NCI-H524 treated with DMSO at 0.1 percent for 48 hours (cell line): Measurements from ENCODE around the gene P3H3.
"Not testable (repeated sequence)": the region's sequence is repeated elsewhere in the genome, so short reads cannot be mapped to it uniquely, and the experiment has no call there.

Source experiments
- DNase-seq: peaks from one replicate; lab custom pipeline; 2025; lab: John Stamatoyannopoulos, UW

The P3H3 gene

DNA sequence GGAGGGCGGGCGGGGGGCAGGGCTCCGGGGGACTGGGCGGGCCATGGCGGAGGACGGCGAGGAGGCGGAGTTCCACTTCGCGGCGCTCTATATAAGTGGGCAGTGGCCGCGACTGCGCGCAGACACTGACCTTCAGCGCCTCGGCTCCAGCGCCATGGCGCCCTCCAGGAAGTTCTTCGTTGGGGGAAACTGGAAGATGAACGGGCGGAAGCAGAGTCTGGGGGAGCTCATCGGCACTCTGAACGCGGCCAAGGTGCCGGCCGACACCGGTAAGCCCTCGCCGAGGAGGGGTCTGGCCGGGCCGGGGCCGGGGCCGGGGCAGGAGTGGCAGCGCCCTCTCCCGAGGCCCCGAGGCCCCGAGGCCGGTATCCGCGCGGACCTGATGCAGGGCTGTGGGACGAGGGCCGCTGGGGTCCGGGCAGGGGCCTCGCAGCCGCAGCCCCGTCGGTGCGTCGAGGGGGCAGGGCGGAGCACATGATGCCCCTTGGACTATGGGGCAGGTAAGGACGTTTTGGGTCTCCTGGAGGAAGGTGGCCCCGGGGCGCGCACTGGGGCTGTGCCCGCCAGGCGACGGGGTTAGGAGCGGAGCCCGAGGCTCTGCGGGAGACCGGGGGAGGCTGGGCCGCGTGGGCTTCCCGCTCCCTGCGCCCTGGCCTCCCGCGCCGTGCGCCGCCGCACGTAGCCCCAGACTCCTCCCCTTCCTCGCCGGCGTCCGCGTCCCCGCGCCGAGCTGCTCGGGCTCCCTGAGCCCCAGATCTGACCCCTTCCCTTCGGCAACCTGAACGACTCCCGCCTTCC is 39.4 kb downstream of the P3H3 start, which contains the start of gene TPI1:
TPI1 (plus strand) TSS at position 119 of the 798 bp plus-strand sequence; CDS start at position 155, 36 bp downstream.
- DNase-seq = no peak

DNA sequence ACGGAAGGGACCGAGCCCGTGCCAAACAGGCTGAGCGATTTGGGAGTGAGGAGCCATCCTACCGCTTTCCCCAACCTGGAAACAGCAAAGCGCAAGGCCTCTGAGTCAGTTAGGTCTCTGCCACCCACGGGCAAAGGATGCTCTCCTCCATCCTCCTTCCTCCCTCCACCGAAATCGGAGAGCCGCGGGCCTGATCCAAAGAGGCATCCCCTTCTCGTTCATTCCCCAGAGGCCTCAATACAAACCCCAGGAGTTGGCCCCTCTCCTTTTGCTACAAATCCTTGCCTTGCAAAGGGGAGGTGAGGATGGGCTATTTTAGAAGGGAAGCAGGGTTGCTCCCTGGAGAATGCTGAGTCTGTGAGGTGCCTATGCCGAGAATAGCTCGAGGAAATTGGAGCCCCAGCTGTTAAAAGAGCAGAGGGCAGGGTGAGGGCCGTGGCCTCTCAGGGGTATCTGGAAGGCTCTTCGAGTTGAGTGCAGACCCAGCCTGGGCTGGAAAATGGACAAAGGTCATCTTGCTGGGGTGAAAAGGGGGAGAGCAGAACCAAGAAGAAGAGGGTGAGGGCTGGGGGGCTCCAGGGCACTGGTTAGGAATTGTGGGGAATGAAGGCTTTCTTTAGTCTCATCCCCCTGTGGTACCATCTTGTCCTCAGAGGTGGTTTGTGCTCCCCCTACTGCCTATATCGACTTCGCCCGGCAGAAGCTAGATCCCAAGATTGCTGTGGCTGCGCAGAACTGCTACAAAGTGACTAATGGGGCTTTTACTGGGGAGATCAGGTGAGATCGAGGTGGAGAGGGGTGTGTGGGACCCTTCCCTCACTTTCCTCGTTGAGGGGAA is 40.2 kb downstream of the P3H3 start:
- no peak for DNase-seq

DNA sequence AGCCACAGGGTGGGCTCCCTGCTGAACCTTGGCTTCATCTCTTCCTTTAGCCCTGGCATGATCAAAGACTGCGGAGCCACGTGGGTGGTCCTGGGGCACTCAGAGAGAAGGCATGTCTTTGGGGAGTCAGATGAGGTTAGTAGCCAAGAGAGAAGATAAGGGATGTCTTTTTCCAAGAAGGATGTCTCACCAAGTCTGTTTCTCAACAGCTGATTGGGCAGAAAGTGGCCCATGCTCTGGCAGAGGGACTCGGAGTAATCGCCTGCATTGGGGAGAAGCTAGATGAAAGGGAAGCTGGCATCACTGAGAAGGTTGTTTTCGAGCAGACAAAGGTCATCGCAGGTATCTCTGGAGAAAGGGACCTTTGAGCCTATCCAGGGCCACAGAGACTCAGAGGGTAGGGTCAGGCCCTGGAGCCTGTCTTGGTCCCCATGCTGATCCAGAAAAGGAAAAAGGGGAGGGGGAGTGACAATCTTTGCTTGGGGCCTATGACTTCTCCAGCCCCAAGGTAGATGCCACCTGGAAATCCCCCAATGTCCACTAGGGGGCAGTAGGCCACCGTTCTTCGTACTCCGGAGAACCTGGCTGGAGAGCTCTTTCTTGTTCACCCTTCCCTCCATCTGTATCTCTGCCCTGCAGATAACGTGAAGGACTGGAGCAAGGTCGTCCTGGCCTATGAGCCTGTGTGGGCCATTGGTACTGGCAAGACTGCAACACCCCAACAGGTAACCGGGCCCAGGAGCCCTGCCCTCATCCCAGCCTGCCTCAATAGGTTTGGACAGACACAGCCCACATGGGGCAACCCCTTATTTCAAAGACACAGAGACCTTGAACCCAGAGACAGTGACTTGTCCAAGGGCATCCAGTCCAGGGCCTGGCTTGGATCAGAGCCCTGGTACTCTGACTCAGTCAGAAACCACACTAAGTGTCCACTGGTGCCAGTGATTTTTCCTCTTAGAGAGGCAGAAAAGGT is 41.1 kb downstream of the P3H3 start:
- DNase-seq = peak; percentile 36

DNA sequence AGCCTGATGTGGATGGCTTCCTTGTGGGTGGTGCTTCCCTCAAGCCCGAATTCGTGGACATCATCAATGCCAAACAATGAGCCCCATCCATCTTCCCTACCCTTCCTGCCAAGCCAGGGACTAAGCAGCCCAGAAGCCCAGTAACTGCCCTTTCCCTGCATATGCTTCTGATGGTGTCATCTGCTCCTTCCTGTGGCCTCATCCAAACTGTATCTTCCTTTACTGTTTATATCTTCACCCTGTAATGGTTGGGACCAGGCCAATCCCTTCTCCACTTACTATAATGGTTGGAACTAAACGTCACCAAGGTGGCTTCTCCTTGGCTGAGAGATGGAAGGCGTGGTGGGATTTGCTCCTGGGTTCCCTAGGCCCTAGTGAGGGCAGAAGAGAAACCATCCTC is 42.1 kb downstream of the P3H3 start:
- DNase-seq = not testable (repeated sequence)

DNA sequence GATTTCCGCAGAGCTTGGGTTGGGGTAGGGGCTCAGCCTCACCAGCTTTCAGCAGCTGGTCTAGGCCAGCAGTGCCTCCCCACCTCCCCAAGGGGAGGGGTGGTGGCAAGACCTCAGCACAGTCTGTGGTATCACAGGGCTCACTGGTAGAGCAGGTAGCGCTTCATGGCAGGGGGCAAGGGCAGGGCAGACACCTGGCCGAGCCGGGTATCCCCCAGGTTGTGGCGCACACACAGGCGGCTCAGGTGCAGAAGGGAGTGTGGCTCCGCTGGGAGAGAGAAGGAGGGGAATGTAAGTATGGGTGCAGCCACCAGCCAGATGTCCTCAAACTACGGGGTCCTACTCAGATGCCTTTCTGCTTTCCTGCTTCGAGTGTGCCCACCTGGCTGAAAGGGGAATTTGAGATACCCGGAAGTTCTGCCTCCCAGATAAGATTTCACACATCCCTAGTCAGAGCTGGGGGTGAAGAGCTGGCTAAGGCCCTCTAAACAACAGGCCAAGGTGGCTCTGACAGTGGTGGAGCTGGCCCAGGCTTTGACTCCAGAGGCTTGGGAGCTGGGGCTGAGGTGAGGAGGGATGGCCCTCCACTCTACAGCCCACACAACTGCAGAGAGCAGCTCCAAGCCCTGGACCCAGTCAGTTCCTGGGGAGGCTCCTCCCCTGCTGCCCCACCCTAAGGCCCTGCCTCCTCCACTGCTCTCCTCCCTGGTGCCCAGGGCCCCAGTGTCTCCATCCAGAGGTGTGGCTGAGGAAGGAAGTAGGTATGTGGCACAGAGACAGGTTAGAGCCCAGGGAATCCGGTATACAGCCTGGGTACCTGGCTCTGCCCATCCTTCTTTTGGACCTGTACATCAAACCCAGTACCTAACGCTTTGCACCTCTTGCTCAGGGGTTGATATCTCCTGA is 43.1 kb downstream of the P3H3 start:
- no peak for DNase-seq

DNA sequence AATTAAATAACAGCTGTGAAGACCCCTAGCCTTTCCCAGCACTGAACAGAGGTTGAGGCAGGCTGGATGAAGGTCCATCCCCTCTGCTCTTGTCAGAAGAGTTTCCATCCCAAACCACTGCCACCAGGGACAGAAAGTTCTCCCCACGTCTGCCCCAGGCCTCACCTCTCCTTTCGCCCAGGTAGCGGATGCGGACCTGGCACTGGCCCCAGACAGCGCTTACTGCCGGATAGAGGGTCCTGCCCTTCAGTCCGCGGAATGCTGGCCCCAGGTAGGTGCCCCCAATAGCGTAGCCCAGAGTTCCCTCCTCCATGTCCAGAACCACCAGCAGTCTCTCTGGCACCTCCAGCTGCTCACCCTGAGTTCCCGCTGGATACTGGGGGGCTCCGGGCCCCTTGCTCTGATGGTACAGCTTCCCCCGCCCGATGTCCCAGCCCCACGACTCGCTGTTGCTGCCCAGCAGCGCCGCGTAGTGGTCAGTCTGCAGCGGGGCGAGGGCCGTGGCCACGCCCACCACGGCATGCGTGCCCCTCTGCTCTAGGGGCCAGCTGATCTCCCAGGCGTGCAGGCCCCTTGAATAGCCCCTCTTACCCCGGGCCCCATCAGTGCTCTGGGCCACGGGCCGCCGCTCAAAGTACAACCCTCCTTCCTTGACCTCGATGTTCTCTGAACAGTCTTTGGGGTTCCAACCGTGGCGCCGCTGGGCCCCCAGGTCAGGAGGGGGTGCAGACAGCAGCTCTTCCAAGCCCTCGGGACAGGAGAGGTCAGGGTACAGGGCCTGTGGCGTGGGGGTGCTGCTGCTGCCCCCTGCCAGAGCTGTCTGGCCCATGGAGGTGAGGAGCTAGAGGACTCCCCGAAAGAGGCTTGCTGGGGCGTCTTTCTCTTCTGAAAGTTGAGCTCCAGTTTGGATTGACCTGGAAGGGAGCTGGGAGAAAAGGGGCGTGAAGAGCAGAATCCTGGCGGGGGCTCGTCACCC is 44.2 kb downstream of the P3H3 start:
- DNase-seq = no peak

DNA sequence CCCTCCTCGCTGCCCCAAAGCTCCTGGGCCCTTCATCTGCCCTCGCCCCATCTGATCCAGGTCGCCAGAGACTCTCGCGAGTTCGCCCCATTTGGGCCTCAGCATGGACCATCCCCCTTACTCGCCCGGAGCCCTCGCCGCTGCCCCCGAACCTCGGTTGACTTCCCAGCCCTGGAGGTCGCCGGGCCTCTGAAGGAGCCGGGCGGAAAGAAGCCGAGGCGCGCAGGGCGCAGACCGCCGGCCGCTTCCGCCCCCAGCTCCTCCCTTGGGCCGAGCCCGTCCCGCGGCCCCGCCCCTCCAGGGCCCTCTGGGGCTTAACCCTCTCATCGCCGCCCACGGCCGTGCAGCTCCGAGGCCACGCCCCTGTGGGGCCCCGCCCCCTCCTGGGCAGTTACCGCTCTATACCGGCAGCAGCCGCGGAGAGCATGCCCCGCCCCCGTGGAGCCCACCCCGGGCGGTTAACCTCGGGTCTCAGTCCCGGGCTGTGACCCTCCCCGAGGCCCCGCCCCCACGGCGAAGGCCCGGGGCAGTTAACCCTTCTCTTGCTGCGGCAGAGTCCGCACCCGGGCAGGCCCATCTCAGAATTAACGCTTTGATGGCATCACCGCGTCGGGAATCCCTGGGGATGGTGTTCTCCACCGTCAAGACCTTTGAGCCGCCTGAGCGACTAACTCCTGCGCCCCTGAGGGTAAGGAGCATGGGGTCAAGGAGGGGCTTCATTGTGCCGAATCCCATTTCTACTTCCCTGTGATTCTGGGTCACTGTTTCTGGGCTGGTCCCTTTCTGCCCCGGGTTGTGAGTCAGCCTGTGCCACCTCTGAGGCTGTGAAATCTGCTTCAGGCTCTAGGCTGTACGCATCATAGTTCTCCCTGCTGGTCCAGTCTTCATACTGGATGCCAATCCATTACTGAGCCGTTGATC is 45.1 kb downstream of the P3H3 start, which contains the start of gene SPSB2:
SPSB2 (minus strand) TSS at position 210 of the 921 bp plus-strand sequence. CDS start 402 bp downstream, outside the sequence.
- peak; percentile 54 for DNase-seq

DNA sequence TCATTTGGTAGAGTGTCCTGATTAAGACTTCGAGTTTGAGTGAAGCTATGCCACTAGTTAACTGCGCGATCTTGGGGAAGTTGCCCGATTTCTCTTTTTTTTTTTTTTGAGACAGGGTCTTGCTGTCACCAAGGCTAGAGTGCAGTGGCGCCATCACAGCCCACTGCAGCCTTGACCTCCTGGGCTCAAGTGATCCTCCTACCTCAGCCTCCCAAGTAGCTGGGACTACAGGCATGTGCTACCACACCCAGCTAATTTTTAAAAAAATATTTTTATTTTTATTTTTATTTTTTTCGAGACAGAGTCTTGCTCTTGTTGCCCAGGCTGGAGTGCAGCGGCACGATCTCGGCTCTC is 45.8 kb downstream of the P3H3 start:
- not testable (repeated sequence) for DNase-seq

DNA sequence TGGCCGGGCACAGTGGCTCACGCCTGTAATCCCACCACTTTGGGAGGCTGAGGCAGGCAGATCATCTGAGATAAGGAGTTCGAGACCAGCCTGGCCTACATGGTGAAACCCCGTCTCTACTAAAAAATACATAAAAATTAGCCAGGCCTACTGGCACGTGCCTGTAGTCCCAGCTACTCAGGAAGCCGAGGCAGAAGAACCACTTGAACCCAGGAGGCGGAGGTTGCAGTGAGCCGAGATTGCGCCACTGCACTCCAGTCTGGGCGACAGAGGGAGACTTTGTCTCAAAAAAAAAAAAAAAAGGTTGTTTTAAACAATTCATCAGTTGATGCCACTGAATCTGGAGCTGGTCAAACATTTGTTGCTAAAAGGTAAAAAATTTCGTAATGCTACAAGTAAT is 51.6 kb downstream of the P3H3 start:
- DNase-seq = not testable (repeated sequence)

DNA sequence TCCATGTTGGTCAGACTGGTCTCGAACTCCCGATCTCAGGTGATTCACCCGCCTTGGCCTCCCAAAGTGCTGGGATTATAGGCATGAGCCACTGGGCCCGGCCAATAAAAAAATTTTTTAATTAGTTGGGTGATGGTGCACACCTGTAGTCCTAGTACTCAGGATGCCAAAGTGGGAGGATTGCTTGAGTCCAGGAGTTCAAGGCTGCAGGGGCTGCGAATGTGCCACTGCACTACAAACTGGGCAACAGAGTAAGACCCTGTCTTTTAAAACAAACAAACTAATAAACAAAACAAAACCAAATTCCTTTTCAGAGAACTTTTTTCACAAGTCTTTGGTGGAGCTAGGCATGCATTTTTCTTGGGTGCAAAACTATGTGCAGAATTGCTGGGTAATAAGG is 55.0 kb downstream of the P3H3 start:
- no peak for DNase-seq

DNA sequence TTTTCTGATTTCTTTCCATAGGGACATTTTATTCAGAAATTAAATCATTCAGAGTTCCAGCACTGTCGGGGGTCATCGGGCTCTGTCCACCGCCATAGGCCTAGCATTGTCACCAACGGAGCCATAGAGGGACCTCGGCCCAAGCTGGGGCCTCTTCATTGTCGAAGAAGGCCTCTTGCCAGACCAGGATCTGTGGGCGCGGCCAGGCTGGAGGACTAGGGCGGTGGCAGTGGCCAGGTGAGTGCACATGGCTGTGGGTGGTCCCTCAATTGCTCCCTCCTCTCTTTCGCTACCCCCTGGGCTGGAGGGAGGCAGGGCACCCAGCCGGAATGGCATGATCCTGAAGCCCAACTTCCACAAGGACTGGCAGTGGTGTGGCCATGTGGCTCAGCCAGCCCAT is 55.5 kb downstream of the P3H3 start:
- no peak for DNase-seq

DNA sequence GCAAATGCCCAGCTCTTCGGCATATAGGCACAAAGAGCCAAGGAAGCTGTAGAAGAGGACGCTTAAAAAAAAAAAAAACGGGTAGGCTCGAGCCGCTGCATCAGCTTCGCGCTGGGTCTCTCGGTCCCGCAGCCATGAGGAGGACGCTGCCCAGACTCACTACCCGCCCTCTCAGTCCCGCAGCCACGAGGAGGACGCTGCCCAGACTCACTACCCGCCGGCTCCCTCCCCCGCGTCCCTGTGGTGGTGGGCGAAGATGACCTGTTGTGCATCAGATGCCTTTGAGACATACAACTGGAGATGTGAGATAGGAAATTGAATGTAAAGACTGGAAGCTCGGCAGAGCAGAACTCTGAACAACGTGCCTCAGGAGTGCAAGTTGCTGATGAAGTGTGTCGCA is 56.3 kb downstream of the P3H3 start:
- DNase-seq = no peak

DNA sequence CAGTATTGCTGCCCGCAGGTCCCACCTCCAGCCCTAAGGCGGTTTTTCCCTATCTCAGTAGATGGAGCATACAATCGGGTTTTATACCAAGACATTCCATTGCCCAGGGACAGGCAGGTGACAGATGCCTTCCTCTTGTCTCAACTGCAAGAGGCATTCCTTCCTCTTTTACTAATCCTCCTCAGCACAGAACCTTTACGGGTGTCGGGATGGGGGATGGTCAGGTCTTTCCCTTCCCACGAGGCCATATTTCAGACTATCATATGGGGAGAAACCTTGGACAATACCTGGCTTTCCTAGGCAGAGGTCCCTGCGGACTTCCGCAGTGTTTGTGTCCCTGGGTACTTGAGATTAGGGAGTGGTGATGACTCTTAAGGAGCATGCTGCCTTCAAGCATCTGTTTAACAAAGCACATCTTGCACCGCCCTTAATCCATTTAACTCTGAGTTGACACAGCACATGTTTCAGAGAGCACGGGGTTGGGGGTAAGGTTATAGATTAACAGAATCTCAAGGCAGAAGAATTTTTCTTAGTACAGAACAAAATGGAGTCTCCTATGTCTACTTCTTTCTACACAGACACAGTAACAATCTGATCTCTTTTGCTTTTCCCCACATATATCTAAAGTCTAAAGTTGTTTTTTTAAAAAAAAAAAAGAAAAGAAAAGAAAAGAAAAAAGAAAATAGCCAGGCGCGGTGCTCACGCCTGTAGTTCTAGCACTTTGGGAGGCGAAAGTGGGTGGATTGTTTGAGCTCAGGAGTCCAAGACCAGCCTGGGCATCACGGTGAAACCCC is 58.2 kb downstream of the P3H3 start:
- not testable (repeated sequence) for DNase-seq

DNA sequence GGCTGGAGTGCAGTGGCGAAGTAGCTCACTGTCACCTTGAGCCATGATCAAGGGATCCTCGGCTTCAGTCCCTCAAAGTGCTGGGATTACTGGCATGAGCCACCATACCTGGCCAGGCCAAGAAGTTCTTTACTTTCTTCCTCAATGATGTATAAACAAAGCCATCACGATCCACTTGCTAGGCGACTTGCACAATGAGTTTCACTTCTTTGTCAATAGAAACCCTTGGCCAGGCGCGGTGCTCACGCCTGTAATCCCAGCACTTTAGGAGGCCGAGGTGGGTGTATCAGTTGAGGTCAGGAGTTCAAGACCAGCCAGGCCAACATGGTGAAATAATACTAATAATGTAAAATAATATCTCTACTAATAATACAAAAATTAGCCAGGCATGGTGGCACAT is 59.3 kb downstream of the P3H3 start:
- DNase-seq = no peak

DNA sequence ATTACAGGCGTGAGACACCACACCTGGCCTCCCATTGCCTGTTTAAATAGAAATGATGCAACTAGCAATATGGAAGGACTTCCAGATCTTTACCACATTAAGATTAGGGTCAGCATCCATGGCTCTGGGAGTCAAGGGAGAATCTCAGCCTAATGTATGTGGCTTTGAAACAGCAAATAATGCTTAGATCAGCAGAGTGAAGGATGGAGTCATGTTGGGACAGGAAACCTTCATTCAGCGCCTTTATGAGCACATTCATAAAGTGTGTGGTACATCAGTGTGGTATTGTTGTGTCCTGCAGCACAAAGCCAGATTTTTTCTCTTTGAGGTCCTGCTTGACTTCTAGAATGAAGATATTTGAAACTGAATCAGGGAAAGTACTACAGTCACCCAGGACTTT is 60.2 kb downstream of the P3H3 start:
- no peak for DNase-seq

DNA sequence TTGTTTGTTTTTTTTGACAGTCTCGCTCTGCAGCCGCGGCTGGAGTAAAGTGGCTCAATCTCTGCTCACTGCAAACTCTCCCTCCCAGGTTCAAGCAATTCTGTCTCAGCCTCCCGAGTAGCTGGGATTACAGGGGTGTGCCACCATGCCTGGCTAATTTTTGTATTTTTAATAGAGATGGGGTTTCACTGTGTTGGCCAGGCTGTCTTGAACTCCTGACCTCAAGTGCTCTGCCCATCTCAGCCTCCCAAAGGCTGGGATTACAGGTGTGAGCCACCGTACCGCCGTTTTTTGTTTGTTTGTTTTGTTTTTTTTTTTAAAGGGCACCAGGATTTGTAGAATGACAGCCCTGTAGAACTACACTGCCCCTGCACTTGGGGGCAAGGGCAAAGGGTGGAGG is 60.6 kb downstream of the P3H3 start:
- not testable (repeated sequence) for DNase-seq
